ENCODE data around the gene CAMSAP2. TPM values are rescaled to one million over a fixed set of nuclear protein-coding genes. Genes with fewer than 3 reads are reported as not detected.

Gene CAMSAP2
- total and polyA plus RNA-seq, 10 of the 15 experiments (the other 5 are each of a cell fraction or from before 2014, with no cell fraction given), result 3.9 to 19.8 (median 8.0) TPM

GRCh38 chr1:200893411-200893901, 154.8 kb downstream of the CAMSAP2 start (continued):
- TF ChIP-seq TCF3 (IDR thresholded peaks at IDR 0.05; ENCODE audit: borderline replicate concordance, insufficient read depth, low read depth, low read length) (no peak), MLLT1 (IDR thresholded peaks at IDR 0.05) (no peak)

- Histone ChIP-seq H3K36me3 (ENCODE audit: control insufficient read depth in 2 of 2, insufficient read depth in 2 of 2, low read length in 1 of 2) (peaks cover 0 to 7% of the 10 kb centered on the region in 2 experiments; a peak in 2 of 4 replicates), H3K27me3 (replicated peaks in 1 of 2; ENCODE audit: control insufficient read depth in 2 of 2, insufficient read depth in 2 of 2, low read length in 1 of 2) (no peaks in the 10 kb centered on the region), H4K20me1 (ENCODE audit: control insufficient read depth, insufficient read depth) (no peaks in the 10 kb centered on the region), H3K4me2 (ENCODE audit: control insufficient read depth, insufficient read depth) (peak within 1 kb of the TSS; percentile 15; the same call in 1 of the 2 replicates), H3K27ac (ENCODE audit: control insufficient read depth, insufficient read depth) (no peak within 1 kb of the TSS), H3K4me1 (ENCODE audit: control insufficient read depth, insufficient read depth, low read length) (peaks cover 30% of the 10 kb centered on the region), H3K9me3 (replicated peaks; ENCODE audit: control insufficient read depth, insufficient read depth, low read length) (no peaks in the 10 kb centered on the region), H3K79me2 (ENCODE audit: control insufficient read depth, insufficient read depth, low read length) (no peaks in the 10 kb centered on the region; the same call in 1 of the 2 replicates), H3K4me3 (no peak within 1 kb of the TSS), H2AFZ (ENCODE audit: control insufficient read depth, low read depth, low read length) (no peak within 1 kb of the TSS; the same call in 1 of the 2 replicates), H3K9ac (ENCODE audit: control insufficient read depth, insufficient read depth, low read length) (no peak within 1 kb of the TSS; the same call in 1 of the 2 replicates)
- RAD21 ChIA-PET (ENCODE audit: unreplicated experiment), result interaction anchor here (1.3 to 11.2 kb wide), 9 partner anchors 10 to 270 kb away, joined by 3 to 139 read pairs (median 10); partner anchors contain the start of gene DDX59
- intact Hi-C loops (cut with micrococcal nuclease; ENCODE audit: unreplicated experiment) (loop anchor here (2.0 to 5.0 kb wide), 2 partner anchors 76 to 127 kb away; partner anchors contain the start of gene KIF21B), in situ Hi-C loops (cut with MboI) (no loop called here)
- POLR2A ChIA-PET, result interaction anchor here (0.6 to 5.1 kb wide), 4 partner anchors 12 to 76 kb away, joined by 3 to 49 read pairs (median 4); no protein-coding TSS in a partner anchor
- DNase-seq (ENCODE audit: low read depth, low spot score), result no peak
- peak; percentile 12 for ATAC-seq
- SMC1A ChIA-PET (ENCODE audit: uncharacterized antibody, unreplicated experiment), result interaction anchor here (1.2 to 12.2 kb wide), 9 partner anchors 11 to 273 kb away, joined by 3 to 193 read pairs (median 12); no protein-coding TSS in a partner anchor
- FAIRE-seq, result no peak
- CTCF ChIA-PET, result interaction anchor here (0.7 to 10.0 kb wide), 15 partner anchors 9 to 935 kb away, joined by 3 to 131 read pairs (median 3); no protein-coding TSS in a partner anchor
- no TSS peak for BruUV-seq (replicated peaks)
- WGBS (ENCODE audit: insufficient coverage, insufficient replicate concordance, low lambda C conversion rate, missing lambda C conversion rate), result 60% methylated on average over 13 of the region's 15 CpGs
- TF ChIP-seq POU2F2 (IDR thresholded peaks at IDR 0.05; ENCODE audit: borderline replicate concordance, low read depth, low read length) (no peak), RUNX3 (IDR thresholded peaks at IDR 0.05; ENCODE audit: low read length) (peak; percentile 13; the same call in 1 of the 2 replicates), BACH1 (IDR thresholded peaks at IDR 0.05; ENCODE audit: borderline replicate concordance) (no peak), BCL11A (IDR thresholded peaks at IDR 0.05; ENCODE audit: low read depth, low read length) (no peak), ZBTB11 (CRISPR knock-in tag; IDR thresholded peaks at IDR 0.05) (no peak), ZNF274 (IDR thresholded peaks at IDR 0.05; ENCODE audit: insufficient read depth, insufficient read length) (no peak), ASH2L (IDR thresholded peaks at IDR 0.05; ENCODE audit: borderline replicate concordance, low read depth) (no peak), CTCF (IDR thresholded peaks at IDR 0.05 in 2 of 3, conservative IDR thresholded peaks at IDR 0.05 in 1 of 3; ENCODE audit: control insufficient read depth in 2 of 3, extremely low read depth in 1 of 3, insufficient read depth in 1 of 3, low read depth in 3 of 3, low read length in 3 of 3) (peak in 1 of 3 experiments; percentile 31; a peak in 3 of 6 replicates), E2F4 (IDR thresholded peaks at IDR 0.05; ENCODE audit: low read depth, low read length) (no peak)
Observed at GRCh38 chr1:200894712-200895442, 156.2 kb downstream of the CAMSAP2 start, which contains the start of gene INAVA. TSS of gene INAVA (plus strand) at chr1:200894900. CDS start at chr1:200898401, 3,501 bp downstream.

Data from GM12878 (cell line).